Urinary bladder (tissue), 4 donors: ENCODE data around the gene ANKRD29. TPM values are rescaled to one million over a fixed set of nuclear protein-coding genes. Genes with fewer than 3 reads are reported as not detected.

Experiments
- DNase-seq: peaks from one replicate; pipeline ENCODE4 v3.0.0-alpha.2; 2015; ENCODE audit errors: extremely low spot score
- H3K27ac ChIP-seq: one replicate; pipeline ENCODE4 v1.5.1; 2013; ENCODE audit warnings: low read depth, mild to moderate bottlenecking, moderate library complexity
- H3K36me3 ChIP-seq: one replicate; pipeline ENCODE4 v1.6.1; 2013; ENCODE audit warnings: mild to moderate bottlenecking, moderate library complexity; ENCODE audit not compliant: insufficient read depth
- H3K4me1 ChIP-seq: one replicate; pipeline ENCODE4 v1.6.1; 2013; ENCODE audit warnings: mild to moderate bottlenecking, moderate library complexity; ENCODE audit not compliant: insufficient read depth
- H3K4me3 ChIP-seq: one replicate; pipeline ENCODE4 v1.5.1; 2013; ENCODE audit warnings: low read depth, low read length
- WGBS: extraction: QIAGEN DNeasy Blood & Tissue Kit; methylation state at CpG from one replicate; pipeline ENCODE4 v1.1.7; 2013; 5-methylcytosine and 5-hydroxymethylcytosine counted together
- polyA plus RNA-seq: library from polyadenylated mRNA; stranded (reverse); fragments of 200-250 nt; gene quantifications from one replicate; pipeline ENCODE4 v1.2.3, GENCODE V29; 2013
- total RNA-seq: library from RNA; depleted of rRNA; stranded (reverse); fragments of >200 nt; gene quantifications from one replicate; pipeline ENCODE4 v1.2.3, GENCODE V29; 2014
- donor health status: healthy with polysubstance abuse.
- donor health status: healthy.

The ANKRD29 gene
- total and polyA plus RNA-seq, 2 donors: 11.7 to 13.6 TPM

GRCh38 chr18:23694637-23695430 lies 32.1 kb upstream of the ANKRD29 start:
- Histone ChIP-seq H3K36me3 (no peaks in the 10 kb centered on the region), H3K27ac (no peak overlapping the region), H3K4me3 (no peak overlapping the region), H3K4me1 (no peaks in the 10 kb centered on the region)
- DNase-seq: no peak
- 87% methylated on average over 4 of the region's 4 CpGs for WGBS

GRCh38 chr18:23693846-23694245 lies 31.1 kb upstream of the ANKRD29 start:
- no peak overlapping the region for H3K4me3 ChIP-seq
- no peaks in the 10 kb centered on the region for H3K4me1 ChIP-seq
- 80% methylated on average over 2 of the region's 2 CpGs for WGBS
- DNase-seq: no peak
- H3K27ac ChIP-seq: no peak overlapping the region
- H3K36me3 ChIP-seq: no peaks in the 10 kb centered on the region

- peak overlapping the region; percentile 62 for H3K4me3 ChIP-seq
- no peaks in the 10 kb centered on the region for H3K4me1 ChIP-seq
- no peaks in the 10 kb centered on the region for H3K36me3 ChIP-seq
- no peak overlapping the region for H3K27ac ChIP-seq
- DNase-seq: no peak
- WGBS: 65% methylated on average over 21 of the region's 21 CpGs
These were observed 27.9 kb upstream of the ANKRD29 start for GRCh38 chr18:23690505-23691068.

GRCh38 chr18:23689616-23690504 lies 27.1 kb upstream of the ANKRD29 start:
- Histone ChIP-seq H3K36me3 (no peaks in the 10 kb centered on the region), H3K4me3 (peak overlapping the region; percentile 62), H3K27ac (no peak overlapping the region), H3K4me1 (no peaks in the 10 kb centered on the region)
- WGBS: 2% methylated on average over 85 of the region's 85 CpGs
- DNase-seq: no peak

GRCh38 chr18:23689031-23689615 lies 26.4 kb upstream of the ANKRD29 start, which contains the start of gene LAMA3:
LAMA3 (plus strand) TSS chr18:23689453; CDS start chr18:23689684, 231 bp downstream.
- no peak within 1 kb of the TSS for H3K27ac ChIP-seq
- peak within 1 kb of the TSS; percentile 62 for H3K4me3 ChIP-seq
- no peaks in the 10 kb centered on the region for H3K4me1 ChIP-seq
- DNase-seq: no peak
- H3K36me3 ChIP-seq: no peaks in the 10 kb centered on the region
- WGBS: under 1% methylated on average over 45 of the region's 45 CpGs

- 63% methylated on average over 5 of the region's 5 CpGs for WGBS
- no peak overlapping the region for H3K27ac ChIP-seq
- H3K4me3 ChIP-seq: no peak overlapping the region
These were observed 25.8 kb upstream of the ANKRD29 start for GRCh38 chr18:23688528-23688927.

GRCh38 chr18:23684515-23685197 lies 21.9 kb upstream of the ANKRD29 start:
- Histone ChIP-seq H3K36me3 (no peaks in the 10 kb centered on the region), H3K4me3 (no peak overlapping the region), H3K4me1 (no peaks in the 10 kb centered on the region), H3K27ac (no peak overlapping the region)
- 21% methylated on average over 5 of the region's 5 CpGs for WGBS
- DNase-seq: peak; percentile 43

More at GRCh38 chr18:23688528-23688927, 25.8 kb upstream of the ANKRD29 start:
- no peaks in the 10 kb centered on the region for H3K4me1 ChIP-seq
- H3K36me3 ChIP-seq: no peaks in the 10 kb centered on the region
- DNase-seq: no peak

GRCh38 chr18:23683671-23684070 lies 21.0 kb upstream of the ANKRD29 start:
- DNase-seq: no peak
- 54% methylated on average over 3 of the region's 3 CpGs for WGBS
- H3K27ac ChIP-seq: no peak overlapping the region
- H3K4me1 ChIP-seq: no peaks in the 10 kb centered on the region
- H3K36me3 ChIP-seq: no peaks in the 10 kb centered on the region
- no peak overlapping the region for H3K4me3 ChIP-seq

- H3K4me1 ChIP-seq: no peaks in the 10 kb centered on the region
- WGBS: 91% methylated on average over 3 of the region's 3 CpGs
- DNase-seq: no peak
- H3K36me3 ChIP-seq: no peaks in the 10 kb centered on the region
- no peak overlapping the region for H3K4me3 ChIP-seq
- no peak overlapping the region for H3K27ac ChIP-seq
These were observed 20.4 kb upstream of the ANKRD29 start for GRCh38 chr18:23683155-23683554.

GRCh38 chr18:23682472-23682871 lies 19.8 kb upstream of the ANKRD29 start:
- Histone ChIP-seq H3K27ac (no peak overlapping the region), H3K36me3 (no peaks in the 10 kb centered on the region)
- 94% methylated on average over 1 of the region's 1 CpG for WGBS

GRCh38 chr18:23682045-23682444 lies 19.3 kb upstream of the ANKRD29 start:
- no peaks in the 10 kb centered on the region for H3K4me1 ChIP-seq
- no peak overlapping the region for H3K27ac ChIP-seq
- WGBS: 73% methylated on average over 2 of the region's 2 CpGs
- no peak overlapping the region for H3K4me3 ChIP-seq
- H3K36me3 ChIP-seq: no peaks in the 10 kb centered on the region
- no peak for DNase-seq

More at GRCh38 chr18:23682472-23682871, 19.8 kb upstream of the ANKRD29 start:
- no peaks in the 10 kb centered on the region for H3K4me1 ChIP-seq
- H3K4me3 ChIP-seq: no peak overlapping the region
- DNase-seq: no peak

- Histone ChIP-seq H3K36me3 (no peaks in the 10 kb centered on the region), H3K4me1 (no peaks in the 10 kb centered on the region), H3K27ac (no peak overlapping the region), H3K4me3 (no peak overlapping the region)
- no peak for DNase-seq
- WGBS: 89% methylated on average over 3 of the region's 3 CpGs
These were observed 13.2 kb upstream of the ANKRD29 start for GRCh38 chr18:23675896-23676295.

- Histone ChIP-seq H3K27ac (no peak overlapping the region), H3K36me3 (no peaks in the 10 kb centered on the region), H3K4me1 (no peaks in the 10 kb centered on the region), H3K4me3 (no peak overlapping the region)
- no peak for DNase-seq
These were observed 12.5 kb upstream of the ANKRD29 start for GRCh38 chr18:23675236-23675635.
